H9 (cell line): ENCODE results near the gene RPS19BP1. TPM values are rescaled to one million over a fixed set of nuclear protein-coding genes. Genes with fewer than 3 reads are reported as not detected.

ENCODE experiments used
- DNase-seq: peaks from one replicate; pipeline ENCODE4 v3.0.0-alpha.2; 2017
- H2AFZ ChIP-seq: one replicate; pipeline ENCODE4 v1.6.1; 2013; ENCODE audit warnings: mild to moderate bottlenecking, low read length, control low read depth, moderate library complexity
- H2AK5ac ChIP-seq: 2 replicates; pipeline ENCODE4 v1.6.1; 2013; ENCODE audit warnings: low read length, control low read depth, mixed read lengths; ENCODE audit not compliant: insufficient read length
- H2BK120ac ChIP-seq: one replicate; pipeline ENCODE4 v1.6.1; 2013; ENCODE audit warnings: low read depth, mild to moderate bottlenecking, low read length, control low read depth, inconsistent platforms; ENCODE audit not compliant: poor library complexity, severe bottlenecking
- H2BK12ac ChIP-seq: 2 replicates; pipeline ENCODE4 v1.6.1; 2013; ENCODE audit warnings: low read length, control low read depth, mixed read lengths, low read depth; ENCODE audit not compliant: insufficient read length
- H2BK15ac ChIP-seq: 2 replicates; pipeline ENCODE4 v1.6.1; 2013; ENCODE audit warnings: low read depth, low read length, control low read depth
- H2BK20ac ChIP-seq: one replicate; pipeline ENCODE4 v1.6.1; 2013; ENCODE audit warnings: low read depth, mild to moderate bottlenecking, low read length, control low read depth, inconsistent platforms; ENCODE audit not compliant: poor library complexity, severe bottlenecking
- H2BK5ac ChIP-seq: 2 replicates; pipeline ENCODE4 v1.6.1; 2013; ENCODE audit warnings: low read length, control low read depth, mixed read lengths; ENCODE audit not compliant: insufficient read length
- H3K14ac ChIP-seq: 2 replicates; pipeline ENCODE4 v1.6.1; 2013; ENCODE audit warnings: low read length, control low read depth; ENCODE audit not compliant: insufficient read depth
- H3K18ac ChIP-seq: 2 replicates; pipeline ENCODE4 v1.6.1; 2013; ENCODE audit warnings: low read depth, mild to moderate bottlenecking, mixed read lengths, low read length, control low read depth; ENCODE audit not compliant: insufficient read length
- H3K23ac ChIP-seq: 2 replicates; pipeline ENCODE4 v1.6.1; 2013; ENCODE audit warnings: low read length, control low read depth, mixed read lengths, low read depth; ENCODE audit not compliant: insufficient read length
- H3K23me2 ChIP-seq: 2 replicates; pipeline ENCODE4 v1.6.1; 2013; ENCODE audit warnings: low read depth, mild to moderate bottlenecking, mixed read lengths, low read length, control low read depth; ENCODE audit not compliant: insufficient read length, poor library complexity, severe bottlenecking
- H3K27ac ChIP-seq: 2 replicates; pipeline ENCODE4 v1.5.1; 2013; ENCODE audit warnings: low read length, control low read depth, mixed read lengths, low read depth; ENCODE audit not compliant: insufficient read length
- H3K27me3 ChIP-seq: 2 replicates; pipeline ENCODE4 v1.6.1; 2013; ENCODE audit warnings: low read length, control low read depth, inconsistent platforms; ENCODE audit not compliant: insufficient read depth
- H3K4ac ChIP-seq: 2 replicates; pipeline ENCODE4 v1.6.1; 2013; ENCODE audit warnings: low read depth, mild to moderate bottlenecking, control low read depth, inconsistent platforms, low read length, moderate library complexity
- H3K4me1 ChIP-seq: 2 replicates; pipeline ENCODE4 v1.6.1; 2013; ENCODE audit warnings: low read length, control low read depth, inconsistent platforms; ENCODE audit not compliant: insufficient read depth
- H3K4me2 ChIP-seq: 2 replicates; pipeline ENCODE4 v1.6.1; 2013; ENCODE audit warnings: low read length, control low read depth, mixed read lengths; ENCODE audit not compliant: insufficient read length, insufficient read depth
- H3K56ac ChIP-seq: 2 replicates; pipeline ENCODE4 v1.6.1; 2013; ENCODE audit warnings: low read depth, mild to moderate bottlenecking, mixed read lengths, low read length, control low read depth; ENCODE audit not compliant: insufficient read length
- H3K79me1 ChIP-seq: 2 replicates; pipeline ENCODE4 v1.6.1; 2013; ENCODE audit warnings: low read depth, mild to moderate bottlenecking, moderate library complexity, low read length, control low read depth, inconsistent platforms; ENCODE audit not compliant: insufficient read depth, poor library complexity, severe bottlenecking
- H3K79me2 ChIP-seq: 2 replicates; pipeline ENCODE4 v1.6.1; 2013; ENCODE audit warnings: low read length, control low read depth, inconsistent platforms; ENCODE audit not compliant: insufficient read depth
- H3K9ac ChIP-seq: 2 replicates; pipeline ENCODE4 v1.6.1; 2013; ENCODE audit warnings: low read length, control low read depth, mixed read lengths; ENCODE audit not compliant: insufficient read length; ENCODE audit errors: extremely low read depth
- H3K9me3 ChIP-seq: one replicate; pipeline ENCODE4 v1.6.1; 2013; ENCODE audit warnings: low read depth, low read length, inconsistent platforms; ENCODE audit not compliant: control insufficient read depth
- H3T11ph ChIP-seq: one replicate; pipeline ENCODE4 v1.6.1; 2013; ENCODE audit warnings: mild to moderate bottlenecking, low read length, control low read depth, inconsistent platforms
- H4K20me1 ChIP-seq: one replicate; pipeline ENCODE4 v1.6.1; 2013; ENCODE audit not compliant: control insufficient read depth, insufficient read length, insufficient read depth
- H4K5ac ChIP-seq: 2 replicates; pipeline ENCODE4 v1.6.1; 2013; ENCODE audit warnings: low read depth, mild to moderate bottlenecking, mixed read lengths, low read length, control low read depth; ENCODE audit not compliant: insufficient read length
- H4K8ac ChIP-seq: replicated peaks from 2 replicates; pipeline ENCODE4 v1.6.1; 2013; ENCODE audit warnings: low read length, control low read depth, mixed read lengths, low read depth; ENCODE audit not compliant: insufficient read length
- H4K91ac ChIP-seq: 2 replicates; pipeline ENCODE4 v1.6.1; 2013; ENCODE audit warnings: low read depth, mild to moderate bottlenecking, moderate library complexity, mixed read lengths, low read length, control low read depth; ENCODE audit not compliant: insufficient read length
- H3K27ac Mint-ChIP-seq, 3 experiments: 2 replicates in 2 of 3; 3 replicates in 1 of 3; pipeline ENCODE4 v1.8.0; 2020 to 2021; ENCODE audit warnings: mixed read lengths in 3 of 3, mild to moderate bottlenecking in 1 of 3, moderate library complexity in 1 of 3
- H3K27me3 Mint-ChIP-seq: 2 replicates; pipeline ENCODE4 v1.8.0; 2021; ENCODE audit warnings: low read depth, mild to moderate bottlenecking, moderate library complexity, mixed read lengths
- H3K36me3 Mint-ChIP-seq, 3 experiments: 2 replicates in 2 of 3; 3 replicates in 1 of 3; pipeline ENCODE4 v1.8.0; 2020 to 2021; ENCODE audit warnings: low read depth in 3 of 3, mixed read lengths in 3 of 3; ENCODE audit not compliant: insufficient read depth in 1 of 3
- H3K4me1 Mint-ChIP-seq, 2 experiments: 2 replicates each; pipeline ENCODE4 v1.8.0; 2020; ENCODE audit warnings: mixed read lengths in 2 of 2
- H3K4me3 Mint-ChIP-seq, 2 experiments: 2 replicates in 1 of 2; 3 replicates in 1 of 2; pipeline ENCODE4 v1.8.0; 2020 to 2021; ENCODE audit warnings: mild to moderate bottlenecking in 2 of 2, mixed read lengths in 2 of 2, moderate library complexity in 1 of 2
- H3K9me3 Mint-ChIP-seq, 2 experiments: 2 replicates in 1 of 2; 3 replicates in 1 of 2; pipeline ENCODE4 v1.8.0; 2020; ENCODE audit warnings: mild to moderate bottlenecking in 2 of 2, mixed read lengths in 2 of 2, moderate library complexity in 1 of 2
- CTCF ChIP-seq: fragments of 200-600 bp; sonication (generic); conservative IDR thresholded peaks from 3 replicates; pipeline ENCODE4 v1.8.0; 2021; ENCODE audit warnings: antibody characterized with exemption, mild to moderate bottlenecking
- WGBS: extraction: QIAGEN DNeasy Blood & Tissue Kit; methylation state at CpG from one replicate; pipeline ENCODE4 v1.1.7; 2013; ENCODE audit warnings: missing lambda C conversion rate, low lambda C conversion rate, mixed read lengths; ENCODE audit not compliant: insufficient read length; ENCODE audit errors: extremely low coverage; 5-methylcytosine and 5-hydroxymethylcytosine counted together
- total RNA-seq: library from RNA; stranded (reverse); gene quantifications from 2 replicates; pipeline ENCODE4 v1.2.1, GENCODE V29; 2021

Gene RPS19BP1
- total RNA-seq, 1 experiment from 2014 or later = 65.0 TPM

GRCh38 chr22:39518144-39518786 is 14.3 kb downstream of the RPS19BP1 start:
- Histone ChIP-seq H2BK5ac (no peak overlapping the region), H3K23ac (no peak overlapping the region), H2BK120ac (no peak overlapping the region), H2BK12ac (no peak overlapping the region), H4K20me1 (peaks cover 9% of the 10 kb centered on the region), H3K56ac (no peak overlapping the region), H2AFZ (no peak overlapping the region), H3K4me2 (peak overlapping the region; percentile 73), H4K5ac (no peak overlapping the region), H3K9ac (no peak overlapping the region), H2BK20ac (no peak overlapping the region), H3K4ac (no peak overlapping the region), H3T11ph (no peak overlapping the region), H3K79me2 (peaks cover 8% of the 10 kb centered on the region; the same call in 1 of the 2 replicates), H3K79me1 (no peaks in the 10 kb centered on the region), H3K9me3 (no peaks in the 10 kb centered on the region), H2AK5ac (no peak overlapping the region), H3K23me2 (peaks cover 13% of the 10 kb centered on the region), H2BK15ac (no peak overlapping the region), H3K14ac (no peak overlapping the region), H4K8ac (no peak overlapping the region), H3K18ac (no peak overlapping the region), H4K91ac (no peak overlapping the region), H3K4me1 (no peaks in the 10 kb centered on the region; the same call in 1 of the 2 replicates), H3K27ac (no peak overlapping the region), H3K27me3 (no peaks in the 10 kb centered on the region; the same call in 1 of the 2 replicates)
- peaks cover 61% of the 10 kb centered on the region for H3K27me3 Mint-ChIP-seq
- TF ChIP-seq CTCF = no peak
- DNase-seq = no peak
- peaks cover 23 to 24% of the 10 kb centered on the region in 2 experiments for H3K4me1 Mint-ChIP-seq
- H3K27ac Mint-ChIP-seq = no peak overlapping the region
- peaks cover 0 to 2% of the 10 kb centered on the region in 2 experiments; a peak in 3 of 5 replicates for H3K9me3 Mint-ChIP-seq
- WGBS = no CpG with 5 or more reads among the region's 5 CpGs
- peaks cover 47 to 73% (median 60%) of the 10 kb centered on the region in 3 experiments for H3K36me3 Mint-ChIP-seq
- H3K4me3 Mint-ChIP-seq = peak overlapping the region; percentile 94 to 98
